ENCODE measurements around the gene SOST. TPM values are rescaled to one million over a fixed set of nuclear protein-coding genes. Genes with fewer than 3 reads are reported as not detected.

Gene SOST
- total and polyA plus RNA-seq, 2 donors from 2014 or later: 0.09 to 15.1 TPM

Other genes with a start within 250 kb of the SOST start
- 6.8 TPM for gene ETV4, start 212.5 kb downstream of the SOST start, total RNA-seq
- gene ETV4, start 212.5 kb downstream of the SOST start, polyA plus RNA-seq (ENCODE audit: insufficient read depth, low read depth, low replicate concordance): 2.5 TPM
- gene MEOX1, start 96.9 kb downstream of the SOST start, total RNA-seq: 1.4 TPM
- not detected for gene MEOX1, start 96.9 kb downstream of the SOST start, polyA plus RNA-seq (ENCODE audit: insufficient read depth, low read depth, low replicate concordance)
- 102 TPM for gene DUSP3, start 20.2 kb upstream of the SOST start, total RNA-seq
- 126 TPM for gene DUSP3, start 20.2 kb upstream of the SOST start, polyA plus RNA-seq (ENCODE audit: insufficient read depth, low read depth, low replicate concordance)
- gene CFAP97D1, start 21.6 kb upstream of the SOST start, total RNA-seq: not detected
- not detected for gene CFAP97D1, start 21.6 kb upstream of the SOST start, polyA plus RNA-seq (ENCODE audit: insufficient read depth, low read depth, low replicate concordance)
- gene MPP3, start 74.4 kb upstream of the SOST start, total RNA-seq: 5.8 TPM
- 3.2 TPM for gene MPP3, start 74.4 kb upstream of the SOST start, polyA plus RNA-seq (ENCODE audit: insufficient read depth, low read depth, low replicate concordance)
- gene CD300LG, start 88.4 kb upstream of the SOST start, total RNA-seq: 1.2 TPM
- 3.1 TPM for gene CD300LG, start 88.4 kb upstream of the SOST start, polyA plus RNA-seq (ENCODE audit: insufficient read depth, low read depth, low replicate concordance)
- gene MPP2, start 148.7 kb upstream of the SOST start, total RNA-seq: 1.2 TPM
- 2.7 TPM for gene MPP2, start 148.7 kb upstream of the SOST start, polyA plus RNA-seq (ENCODE audit: insufficient read depth, low read depth, low replicate concordance)
- not detected for gene PPY, start 183.7 kb upstream of the SOST start, total RNA-seq
- gene PPY, start 183.7 kb upstream of the SOST start, polyA plus RNA-seq (ENCODE audit: insufficient read depth, low read depth, low replicate concordance): not detected
- not detected for gene PYY, start 195.1 kb upstream of the SOST start, total RNA-seq
- not detected for gene PYY, start 195.1 kb upstream of the SOST start, polyA plus RNA-seq (ENCODE audit: insufficient read depth, low read depth, low replicate concordance)
- gene NAGS, start 245.8 kb upstream of the SOST start, total RNA-seq: 3.5 TPM
- gene NAGS, start 245.8 kb upstream of the SOST start, polyA plus RNA-seq (ENCODE audit: insufficient read depth, low read depth, low replicate concordance): 8.7 TPM

Data from kidney (tissue), 2 donors.